Omental fat pad (tissue), 4 donors: ENCODE measurements around the gene SAMD11. TPM values are rescaled to one million over a fixed set of nuclear protein-coding genes. Genes with fewer than 3 reads are reported as not detected.

Experiments used
- ATAC-seq: fragments of 150-250 bp; one replicate; pipeline ENCODE4 v1.9.1; 2016; ENCODE audit warnings: mild to moderate bottlenecking, moderate library complexity; ENCODE audit not compliant: low FRiP score
- DNase-seq: peaks from one replicate; pipeline ENCODE4 v3.0.0-alpha.2; 2019; ENCODE audit warnings: low spot score
- CTCF ChIP-seq, 3 donors: fragments of 450-650 bp; IDR thresholded peaks; one replicate each; pipeline ENCODE4 v1.5.1; 2016 to 2017; ENCODE audit warnings: antibody characterized with exemption in 3 of 3, mild to moderate bottlenecking in 3 of 3, moderate library complexity in 2 of 3
- total RNA-seq, 4 donors: library from RNA; depleted of rRNA; stranded (reverse); fragments of >200 nt; gene quantifications; one replicate each; pipeline ENCODE4 v1.1.0, GENCODE V29; 2016

SAMD11 gene
- total RNA-seq, 4 donors from 2014 or later = 0.96 to 7.7 (median 1.3) TPM

- ATAC-seq (no peak), DNase-seq (no peak)
- TF ChIP-seq CTCF (IDR thresholded peaks at IDR 0.05) = no peak
These were observed 2.5 kb upstream of the SAMD11 start for GRCh38 chr1:921011-921837.

DNA sequence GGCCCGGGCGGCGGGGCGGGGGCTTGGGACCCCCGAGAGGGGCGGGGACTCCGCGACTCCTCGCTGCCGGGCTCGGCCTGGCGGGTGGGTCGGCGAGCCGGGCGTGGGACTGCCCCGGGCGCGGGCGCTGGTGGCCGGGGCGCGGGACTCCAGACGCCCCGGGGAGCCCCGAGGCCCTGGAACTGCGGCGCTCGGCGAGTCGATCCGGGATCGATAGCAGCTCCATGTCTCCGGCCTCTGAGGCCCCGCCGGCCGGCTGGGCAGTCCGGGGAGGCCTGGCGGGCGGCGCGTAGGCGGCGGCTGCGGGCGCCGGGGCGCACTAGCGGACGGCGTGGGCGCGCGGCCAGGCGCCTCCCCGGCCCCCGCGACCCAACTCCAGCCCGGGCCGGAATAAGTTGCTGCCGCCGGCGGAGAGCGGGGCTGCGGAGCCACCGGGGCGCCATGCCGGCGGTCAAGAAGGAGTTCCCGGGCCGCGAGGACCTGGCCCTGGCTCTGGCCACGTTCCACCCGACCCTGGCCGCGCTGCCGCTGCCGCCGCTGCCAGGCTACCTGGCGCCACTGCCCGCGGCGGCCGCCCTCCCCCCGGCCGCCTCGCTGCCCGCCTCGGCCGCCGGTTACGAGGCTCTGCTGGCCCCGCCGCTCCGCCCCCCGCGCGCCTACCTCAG lies 400 bp downstream of the SAMD11 start:
- no peak for TF ChIP-seq CTCF (IDR thresholded peaks at IDR 0.05)
- ATAC-seq = no peak
- no peak for DNase-seq

DNA sequence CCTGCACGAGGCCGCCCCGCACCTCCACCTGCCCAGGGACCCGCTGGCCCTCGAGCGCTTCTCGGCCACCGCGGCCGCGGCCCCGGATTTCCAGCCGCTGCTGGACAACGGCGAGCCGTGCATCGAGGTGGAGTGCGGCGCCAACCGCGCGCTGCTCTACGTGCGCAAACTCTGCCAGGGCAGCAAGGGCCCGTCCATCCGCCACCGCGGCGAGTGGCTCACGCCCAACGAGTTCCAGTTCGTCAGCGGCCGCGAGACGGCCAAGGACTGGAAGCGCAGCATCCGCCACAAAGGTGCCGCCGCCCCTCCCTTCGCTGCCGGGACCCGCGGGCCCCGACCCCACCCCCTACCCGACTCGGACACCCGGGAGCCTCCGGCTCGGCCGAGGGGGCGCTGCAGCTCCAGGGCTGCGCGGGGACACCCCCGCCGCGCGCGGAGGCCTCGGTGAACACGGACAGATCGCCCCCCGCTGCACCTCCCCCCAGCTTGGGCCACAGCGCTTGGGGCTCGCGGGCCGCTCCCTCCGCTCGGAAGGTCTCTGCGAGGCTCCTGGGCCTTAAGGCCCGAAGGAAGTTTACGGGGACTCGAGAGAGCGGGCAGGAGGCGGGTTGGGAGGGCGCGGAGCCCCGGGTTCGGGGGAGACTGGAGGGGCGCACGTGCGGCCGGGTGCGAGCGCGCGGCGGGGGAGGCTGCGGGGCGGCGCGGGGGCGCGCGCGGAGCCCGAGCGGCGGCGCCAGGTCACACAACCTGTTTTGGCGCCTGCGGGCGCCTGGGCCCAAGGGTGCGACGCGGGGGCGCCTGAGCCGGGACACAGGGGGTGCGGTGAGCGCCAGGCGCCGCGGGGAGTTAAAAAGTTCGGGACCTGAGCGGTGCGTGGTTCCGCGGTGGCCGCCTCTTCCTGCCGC lies 1.2 kb downstream of the SAMD11 start:
- ATAC-seq (no peak), DNase-seq (no peak)
- TF ChIP-seq CTCF (IDR thresholded peaks at IDR 0.05) = no peak

- no peak for ATAC-seq
- DNase-seq = no peak
- TF ChIP-seq CTCF (IDR thresholded peaks at IDR 0.05) = no peak
These were observed 2.1 kb downstream of the SAMD11 start for GRCh38 chr1:925561-926421.

GRCh38 chr1:927234-927633 lies 3.5 kb downstream of the SAMD11 start:
- no peak for TF ChIP-seq CTCF (IDR thresholded peaks at IDR 0.05)
- ATAC-seq (no peak), DNase-seq (no peak)

DNA sequence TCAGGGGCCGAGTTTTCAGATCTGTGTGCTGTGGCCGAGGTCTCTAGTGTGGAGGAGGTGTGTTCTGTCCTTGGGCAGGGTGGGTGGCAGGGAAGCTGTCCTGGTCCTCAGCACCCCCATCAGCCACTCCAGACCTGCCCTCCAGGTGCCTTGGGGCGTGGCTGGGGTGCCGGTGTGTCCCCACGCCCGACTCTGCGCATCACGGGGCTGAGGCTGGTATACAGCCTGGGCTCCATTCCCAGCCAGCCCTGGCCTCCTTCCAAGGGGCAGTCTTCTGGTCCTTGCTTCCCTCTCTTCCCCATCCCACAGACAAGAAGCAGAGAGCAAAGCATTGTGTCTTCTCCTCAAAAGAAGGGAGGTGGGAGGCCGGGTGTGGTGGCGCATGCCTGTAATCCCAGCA lies 4.0 kb downstream of the SAMD11 start:
- ATAC-seq = no peak
- TF ChIP-seq CTCF (IDR thresholded peaks at IDR 0.05) = no peak
- DNase-seq = no peak
